Adrenal gland (tissue), 12 donors: ENCODE measurements around the gene PGR. TPM values are rescaled to one million over a fixed set of nuclear protein-coding genes. Genes with fewer than 3 reads are reported as not detected.

ENCODE experiments used
- DNase-seq, 7 donors: peaks; one replicate each; pipeline ENCODE4 v3.0.0-alpha.2; 2019 to 2020
- H3K27ac ChIP-seq, 5 donors: fragments of 200-600 bp; sonication (generic) in 4 of 5; 1 replicate in 3 of 5; 2 replicates in 2 of 5; pipeline versions ENCODE4 v1.5.1 to v1.8.0; 2016 to 2020; ENCODE audit warnings: mild to moderate bottlenecking in 1 of 5
- H3K27me3 ChIP-seq: fragments of 200-600 bp; 2 replicates; pipeline ENCODE4 v1.8.0; 2021
- H3K36me3 ChIP-seq, 2 donors: fragments of 200-600 bp; replicated peaks in 1 of 2; 1 replicate in 1 of 2; 2 replicates in 1 of 2; pipeline versions ENCODE4 v1.5.1 to v1.8.0; 2018 to 2022
- H3K4me1 ChIP-seq, 2 donors: fragments of 200-600 bp; replicated peaks in 1 of 2; 1 replicate in 1 of 2; 2 replicates in 1 of 2; pipeline versions ENCODE4 v1.5.1 to v1.8.0; 2018 to 2021
- H3K4me3 ChIP-seq, 4 donors: fragments of 200-600 bp; sonication (generic) in 3 of 4; one replicate each; pipeline ENCODE4 v1.5.1; 2016 to 2018
- H3K9me3 ChIP-seq, 3 donors: fragments of 200-600 bp; sonication (generic) in 1 of 3; replicated peaks in 1 of 3; 1 replicate in 2 of 3; 2 replicates in 1 of 3; pipeline versions ENCODE4 v1.5.1 to v1.8.0; 2016 to 2021
- CTCF ChIP-seq, 6 experiments: fragments of 450-650 bp in 4 of 6; fragments of 200-600 bp in 2 of 6; sonication (generic) in 1 of 6; IDR thresholded peaks; 1 replicate in 5 of 6; 2 replicates in 1 of 6; pipeline versions ENCODE4 v1.5.1 to v1.8.0; 2016 to 2021; ENCODE audit warnings: antibody characterized with exemption in 6 of 6, mild to moderate bottlenecking in 2 of 6, moderate library complexity in 1 of 6
- POLR2A ChIP-seq, 2 donors: fragments of 450-650 bp; IDR thresholded peaks; one replicate each; pipeline ENCODE4 v1.6.1; 2017; ENCODE audit warnings: antibody characterized with exemption in 2 of 2, mild to moderate bottlenecking in 2 of 2, moderate library complexity in 1 of 2
- WGBS, 4 donors: extraction: QIAGEN DNeasy Blood & Tissue Kit in 2 of 4; methylation state at CpG; one replicate each; pipeline versions ENCODE4 v1.1.5 to v1.1.7; 2013 to 2017; 5-methylcytosine and 5-hydroxymethylcytosine counted together
- intact Hi-C, 2 donors: fragments of 100-400 bp; cut with DNase I; formaldehyde crosslinking; loops; one replicate each; pipeline versions ENCODE4 v1.14.1 to v1.15.0; 2022 to 2023
- polyA plus RNA-seq, 3 donors: library from polyadenylated mRNA; stranded (reverse); fragments of 200-250 nt in 2 of 3; fragments of 350-450 nt in 1 of 3; fragmentation: Illumina TruSeq in 1 of 3; extraction: RNeasy Lipid Tissue Mini Kit (QIAGEN cat#74804) in 1 of 3; gene quantifications; one replicate each; pipeline ENCODE4 v1.2.3, GENCODE V29; 2013 to 2014
- total RNA-seq, 9 donors: library from RNA; depleted of rRNA in 4 of 9; stranded (reverse); fragments of >200 nt in 4 of 9; fragments of 120-200 nt in 1 of 9; fragmentation: NEBNext Ultra II Directional in 1 of 9; extraction: Animal tissue kit (Norgen Biotek cat#: 25700) in 1 of 9; gene quantifications; one replicate each; pipeline versions ENCODE4 v1.1.0 to v1.2.4, GENCODE V29; 2013 to 2023
- donor health status: healthy with polysubstance abuse.
- donor health status: Bipolar disorder and iron deficiency.
- donor health status: DM: yes; HTN: yes; CAD: no.
- donor health status: DM: no; HTN: no; CAD: no.
- donor health status: DM: no; HTN: no; CAD: no.
- donor health status: DM: yes; HTN: yes; CAD: no.

Gene PGR
- total and polyA plus RNA-seq, 12 donors, result 0.24 to 17.3 (median 3.3) TPM

DNA sequence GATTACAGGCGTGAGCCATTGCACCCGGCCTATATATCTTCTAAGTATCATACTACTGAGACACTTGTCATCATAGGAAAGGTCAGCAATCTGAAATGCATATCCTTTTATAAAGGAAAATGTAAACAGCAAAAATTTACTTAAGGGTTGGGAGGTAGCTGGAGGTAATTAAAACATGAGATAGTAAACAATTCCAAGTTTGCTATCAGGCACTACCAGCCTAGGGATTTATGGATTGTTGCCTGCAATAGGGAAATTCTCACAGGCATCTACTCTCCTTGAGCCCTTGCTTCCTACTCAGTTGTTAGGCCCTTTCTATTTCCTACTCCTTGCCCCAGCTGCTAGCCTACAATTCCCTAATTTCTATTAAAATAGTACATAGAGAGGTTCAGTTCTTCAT is 16.1 kb downstream of the PGR start:
- Histone ChIP-seq H3K27ac (no peak overlapping the region), H3K27me3 (no peaks in the 10 kb centered on the region), H3K4me3 (no peak overlapping the region), H3K9me3 (no peaks in the 10 kb centered on the region), H3K4me1 (no peaks in the 10 kb centered on the region), H3K36me3 (no peaks in the 10 kb centered on the region)
- DNase-seq, result no peak
- TF ChIP-seq CTCF (IDR thresholded peaks at IDR 0.05) (no peak), POLR2A (IDR thresholded peaks at IDR 0.05) (no peak)
- intact Hi-C loops, result no loop called here
- 91 to 99% (median 96%) methylated on average over 2 of the region's 2 CpGs for WGBS, 4 donors

GRCh38 chr11:101104716-101105115 is 24.9 kb downstream of the PGR start:
- H3K9me3 ChIP-seq, result no peaks in the 10 kb centered on the region
- intact Hi-C loops, result no loop called here
- H3K4me1 ChIP-seq, result no peaks in the 10 kb centered on the region
- no peaks in the 10 kb centered on the region for H3K36me3 ChIP-seq
- no peak overlapping the region for H3K27ac ChIP-seq
- TF ChIP-seq CTCF (IDR thresholded peaks at IDR 0.05) (no peak), POLR2A (IDR thresholded peaks at IDR 0.05) (no peak)
- DNase-seq, result no peak
- H3K27me3 ChIP-seq, result no peaks in the 10 kb centered on the region
- no peak overlapping the region for H3K4me3 ChIP-seq

- TF ChIP-seq CTCF (IDR thresholded peaks at IDR 0.05), result no peak
- TF ChIP-seq POLR2A (IDR thresholded peaks at IDR 0.05), result no peak
- DNase-seq, result no peak
- Histone ChIP-seq H3K27ac (no peak overlapping the region), H3K27me3 (no peaks in the 10 kb centered on the region), H3K4me3 (no peak overlapping the region), H3K36me3 (no peaks in the 10 kb centered on the region), H3K9me3 (no peaks in the 10 kb centered on the region), H3K4me1 (no peaks in the 10 kb centered on the region)
- intact Hi-C loops, result no loop called here
- 84 to 93% (median 88%) methylated on average over 2 of the region's 2 CpGs for WGBS, 4 donors
Measured at GRCh38 chr11:101103433-101103832, 26.2 kb downstream of the PGR start.

- Histone ChIP-seq H3K4me3 (no peak overlapping the region), H3K27me3 (no peaks in the 10 kb centered on the region), H3K27ac (no peak overlapping the region), H3K9me3 (peaks cover 0 to 4% (median 0%) of the 10 kb centered on the region in 3 donors), H3K4me1 (no peaks in the 10 kb centered on the region), H3K36me3 (no peaks in the 10 kb centered on the region)
- DNase-seq, result no peak
- intact Hi-C loops, result no loop called here
- TF ChIP-seq POLR2A (IDR thresholded peaks at IDR 0.05), result no peak
- no peak for TF ChIP-seq CTCF (IDR thresholded peaks at IDR 0.05)
Measured at GRCh38 chr11:101100601-101101000, 29.0 kb downstream of the PGR start.
